Upper lobe of left lung (tissue), 6 donors: ENCODE results near the gene UXS1. TPM values are rescaled to one million over a fixed set of nuclear protein-coding genes. Genes with fewer than 3 reads are reported as not detected.
A peak's percentile ranks its signal among the peaks of the same experiment; 100 is the strongest.

Source experiments
- ATAC-seq, 2 donors: fragments of 200-7000 bp; cut with Tn5 transposase; one replicate each; pipeline ENCODE4 v1.9.1; 2022; ENCODE audit warnings: mild to moderate bottlenecking in 2 of 2, moderate library complexity in 2 of 2; ENCODE audit not compliant: low FRiP score in 2 of 2
- DNase-seq, 2 donors: peaks; one replicate each; pipeline ENCODE4 v3.0.0-alpha.2; 2019 to 2020
- H3K27ac ChIP-seq, 4 donors: fragments of 200-600 bp; sonication (generic); one replicate each; pipeline ENCODE4 v1.5.1; 2016 to 2019
- H3K27me3 ChIP-seq, 4 donors: fragments of 200-600 bp; sonication (generic); one replicate each; pipeline ENCODE4 v1.5.1; 2017 to 2019
- H3K36me3 ChIP-seq, 4 donors: fragments of 200-600 bp; sonication (generic); one replicate each; pipeline ENCODE4 v1.5.1; 2016 to 2019
- H3K4me1 ChIP-seq, 4 donors: fragments of 200-600 bp; sonication (generic); one replicate each; pipeline ENCODE4 v1.5.1; 2018 to 2019
- H3K4me3 ChIP-seq, 4 donors: fragments of 200-600 bp; sonication (generic); one replicate each; pipeline ENCODE4 v1.5.1; 2017 to 2019; ENCODE audit warnings: mild to moderate bottlenecking in 2 of 4, moderate library complexity in 1 of 4
- H3K9me3 ChIP-seq, 4 donors: fragments of 200-600 bp; sonication (generic); one replicate each; pipeline ENCODE4 v1.5.1; 2018 to 2019
- EP300 ChIP-seq, 4 donors: sonication (generic); formaldehyde crosslinking; IDR thresholded peaks; one replicate each; pipeline ENCODE4 v1.5.1; 2017; ENCODE audit warnings: antibody characterized with exemption in 4 of 4, control low read depth in 2 of 4
- POLR2A ChIP-seq, 4 donors: fragments of 450-650 bp; IDR thresholded peaks; one replicate each; pipeline ENCODE4 v1.5.1; 2016 to 2017; ENCODE audit warnings: antibody characterized with exemption in 4 of 4, mild to moderate bottlenecking in 2 of 4
- POLR2AphosphoS5 ChIP-seq, 2 donors: sonication (generic); formaldehyde crosslinking; IDR thresholded peaks; one replicate each; pipeline ENCODE4 v1.5.1; 2017; ENCODE audit warnings: antibody characterized with exemption in 2 of 2
- WGBS, 2 donors: methylation state at CpG; one replicate each; pipeline ENCODE4 v1.1.5; 2017 to 2018; 5-methylcytosine and 5-hydroxymethylcytosine counted together
- total RNA-seq, 6 donors: library from RNA; depleted of rRNA in 4 of 6; stranded (reverse); fragments of >200 nt in 4 of 6; gene quantifications; one replicate each; pipeline versions ENCODE4 v1.1.0 to v1.2.1, GENCODE V29; 2016 to 2021
- TF ChIP-seq, protein P1 (sequence below), 6 experiments: fragments of 450-650 bp in 4 of 6; fragments of 200-600 bp in 2 of 6; sonication (generic) in 2 of 6; IDR thresholded peaks; one replicate each; pipeline ENCODE4 v1.5.1; 2016 to 2019; ENCODE audit warnings: antibody characterized with exemption in 6 of 6
- donor health status: DM: no; HTN: no; CAD: no; lungs with moderate emphysema.
- donor health status: DM: no; HTN: yes; CAD: no; lungs with severe emphysema.

The UXS1 gene
- total RNA-seq, 6 donors from 2014 or later, result 53.1 to 183 (median 93.5) TPM

DNA sequence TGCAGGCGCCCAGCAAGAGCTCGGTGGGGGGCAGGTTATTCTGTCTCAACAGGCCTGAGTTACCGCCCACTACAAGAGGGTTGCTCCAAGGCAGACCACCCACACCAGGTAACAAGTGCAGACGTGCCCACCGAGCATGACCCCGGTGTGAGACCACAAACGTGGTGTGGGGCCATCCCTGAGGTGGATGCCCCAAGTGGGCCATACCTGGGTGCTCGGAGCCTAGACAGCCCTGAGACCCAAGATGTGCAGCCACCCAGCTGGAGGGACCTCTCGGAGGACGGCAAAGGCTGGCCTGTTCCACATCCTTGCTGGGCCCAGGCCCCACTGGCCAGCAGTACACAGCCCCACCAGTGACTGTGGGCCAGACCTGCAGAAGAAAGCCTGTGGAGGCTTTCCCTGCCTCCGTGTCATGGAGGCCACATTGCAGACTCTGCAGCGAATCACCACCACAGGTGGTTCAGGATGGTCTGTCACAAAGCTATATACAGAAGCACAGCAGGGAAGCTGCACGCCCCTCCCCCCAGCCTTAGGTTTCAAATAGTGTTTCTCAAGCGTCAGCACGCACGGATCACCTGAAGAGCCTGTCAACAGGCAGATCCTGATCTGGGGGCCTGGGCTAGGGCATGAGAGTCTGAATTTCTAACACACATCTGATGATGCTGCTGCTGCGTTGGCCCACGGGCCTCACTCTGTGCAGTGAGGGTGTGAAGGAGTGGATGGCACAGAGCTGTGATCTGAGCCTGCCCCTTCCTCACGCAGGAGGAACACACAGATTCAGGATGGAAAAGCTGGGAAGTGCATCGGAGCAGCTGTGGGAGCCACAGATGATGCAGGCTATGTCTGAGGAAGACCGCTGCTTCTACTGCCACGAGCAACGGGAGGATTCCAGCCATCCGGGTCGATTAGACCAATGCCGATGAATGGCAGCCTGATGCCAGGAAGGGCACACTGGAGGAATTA is 96.8 kb downstream of the UXS1 start:
- DNase-seq (peak in 1 of 2 donors; percentile 46), ATAC-seq (no peak)
- Histone ChIP-seq H3K36me3 (peaks cover 0 to 56% (median 44%) of the 10 kb centered on the region in 4 donors), H3K27ac (no peak overlapping the region), H3K4me1 (peaks cover 0 to 13% (median 6%) of the 10 kb centered on the region in 4 donors), H3K4me3 (no peak overlapping the region), H3K9me3 (no peaks in the 10 kb centered on the region), H3K27me3 (no peaks in the 10 kb centered on the region)
- TF ChIP-seq, protein P1, sequence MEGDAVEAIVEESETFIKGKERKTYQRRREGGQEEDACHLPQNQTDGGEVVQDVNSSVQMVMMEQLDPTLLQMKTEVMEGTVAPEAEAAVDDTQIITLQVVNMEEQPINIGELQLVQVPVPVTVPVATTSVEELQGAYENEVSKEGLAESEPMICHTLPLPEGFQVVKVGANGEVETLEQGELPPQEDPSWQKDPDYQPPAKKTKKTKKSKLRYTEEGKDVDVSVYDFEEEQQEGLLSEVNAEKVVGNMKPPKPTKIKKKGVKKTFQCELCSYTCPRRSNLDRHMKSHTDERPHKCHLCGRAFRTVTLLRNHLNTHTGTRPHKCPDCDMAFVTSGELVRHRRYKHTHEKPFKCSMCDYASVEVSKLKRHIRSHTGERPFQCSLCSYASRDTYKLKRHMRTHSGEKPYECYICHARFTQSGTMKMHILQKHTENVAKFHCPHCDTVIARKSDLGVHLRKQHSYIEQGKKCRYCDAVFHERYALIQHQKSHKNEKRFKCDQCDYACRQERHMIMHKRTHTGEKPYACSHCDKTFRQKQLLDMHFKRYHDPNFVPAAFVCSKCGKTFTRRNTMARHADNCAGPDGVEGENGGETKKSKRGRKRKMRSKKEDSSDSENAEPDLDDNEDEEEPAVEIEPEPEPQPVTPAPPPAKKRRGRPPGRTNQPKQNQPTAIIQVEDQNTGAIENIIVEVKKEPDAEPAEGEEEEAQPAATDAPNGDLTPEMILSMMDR (IDR thresholded peaks at IDR 0.05), result no peak
- TF ChIP-seq POLR2AphosphoS5 (IDR thresholded peaks at IDR 0.05) (no peak), POLR2A (IDR thresholded peaks at IDR 0.05) (no peak), EP300 (IDR thresholded peaks at IDR 0.05) (no peak)
- 93 to 95% methylated on average over 5 to 23 of the region's 26 CpGs for WGBS, 2 donors

DNA sequence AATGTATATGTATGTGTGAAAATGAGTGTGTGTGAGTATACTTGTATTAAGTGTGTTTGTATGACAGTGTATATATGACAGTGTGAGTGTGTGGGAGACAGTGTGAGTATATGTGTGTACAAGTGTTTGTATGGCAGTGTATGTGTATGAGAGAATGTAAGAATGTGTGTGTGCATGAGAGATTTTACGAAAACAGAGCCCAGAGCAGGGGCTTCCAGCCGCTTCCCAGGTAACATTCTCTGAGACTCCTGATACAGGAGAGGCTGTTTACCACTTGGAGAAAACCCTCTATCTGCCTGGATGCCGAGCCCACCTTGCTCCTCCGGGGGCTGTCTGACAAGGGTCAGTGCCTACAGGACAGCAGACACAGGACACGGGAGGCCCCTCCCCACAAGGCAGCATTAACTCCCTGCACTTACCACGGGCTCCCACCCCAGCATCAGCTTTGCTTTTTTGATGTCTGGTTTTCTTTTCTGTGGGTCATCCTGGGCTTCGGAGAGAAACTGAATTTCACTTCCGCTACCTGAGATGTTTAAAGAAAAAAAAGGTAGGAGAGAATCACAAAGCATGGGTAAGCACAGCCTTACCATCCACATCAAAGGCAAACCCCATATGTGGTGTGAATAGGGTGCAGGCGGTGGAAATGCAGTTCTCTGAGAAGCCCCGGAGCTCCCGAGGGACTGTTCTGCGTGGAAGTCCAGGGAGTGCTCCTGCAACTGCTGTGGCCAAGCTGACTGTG is 97.6 kb downstream of the UXS1 start:
- Histone ChIP-seq H3K9me3 (no peaks in the 10 kb centered on the region), H3K4me3 (peak overlapping the region in 1 of 4 donors; percentile 4), H3K4me1 (peaks cover 0 to 13% (median 6%) of the 10 kb centered on the region in 4 donors), H3K27me3 (no peaks in the 10 kb centered on the region), H3K27ac (peak overlapping the region in 2 of 4 donors; percentile 53 to 64), H3K36me3 (peaks cover 0 to 56% (median 44%) of the 10 kb centered on the region in 4 donors)
- WGBS, 2 donors, result 81 to 84% methylated on average over 12 of the region's 12 CpGs
- ATAC-seq, result no peak
- TF ChIP-seq POLR2A (IDR thresholded peaks at IDR 0.05), result no peak
- TF ChIP-seq, protein P1 (IDR thresholded peaks at IDR 0.05), result no peak
- TF ChIP-seq POLR2AphosphoS5 (IDR thresholded peaks at IDR 0.05), result no peak
- no peak for TF ChIP-seq EP300 (IDR thresholded peaks at IDR 0.05)
- DNase-seq, result no peak

DNA sequence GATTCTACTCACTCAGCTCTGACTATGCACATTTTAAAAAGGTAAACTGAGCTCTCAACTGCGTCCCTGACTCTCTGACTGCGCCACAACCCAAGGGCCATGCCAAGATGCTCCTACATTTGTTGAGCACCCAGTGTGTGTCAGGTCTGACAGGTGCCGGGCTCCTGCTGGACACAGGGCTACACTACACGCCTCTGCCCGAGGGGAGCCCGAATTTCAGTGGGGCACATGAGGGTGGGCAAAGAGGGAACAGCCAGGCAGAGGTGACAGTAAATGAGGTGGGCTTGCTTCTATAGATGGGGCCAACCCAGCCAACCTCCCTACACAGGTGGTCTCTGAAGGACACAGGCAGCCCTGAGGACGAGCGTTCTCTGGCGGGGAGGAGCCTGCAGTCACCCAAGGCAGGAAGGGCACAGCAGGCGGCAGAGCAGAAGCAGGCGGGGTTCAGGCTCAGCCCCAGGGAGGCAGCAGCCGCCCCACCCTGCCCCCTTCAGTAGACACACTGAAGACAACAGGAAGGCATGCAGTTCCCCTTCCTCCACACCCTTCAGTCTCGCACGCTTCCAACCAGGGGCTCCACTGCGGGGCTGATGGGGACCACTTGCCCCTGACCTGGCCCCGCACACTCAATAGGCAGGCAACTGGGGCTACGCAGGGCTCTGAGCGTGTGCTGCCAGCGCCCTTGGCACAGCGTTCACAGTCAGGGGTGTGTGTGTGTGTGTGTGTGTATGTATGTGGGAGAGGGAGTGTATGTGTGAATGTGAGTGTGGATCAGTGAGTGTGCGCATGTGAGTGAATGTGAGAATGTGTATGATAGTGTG is 98.4 kb downstream of the UXS1 start:
- peak; percentile 37 to 77 for DNase-seq
- TF ChIP-seq, protein P1 (IDR thresholded peaks at IDR 0.05), result no peak
- TF ChIP-seq POLR2A (IDR thresholded peaks at IDR 0.05), result peak in 1 of 4 donors; percentile 34
- WGBS, 2 donors, result 49 to 78% methylated on average over 10 to 21 of the region's 21 CpGs
- no peaks in the 10 kb centered on the region for H3K9me3 ChIP-seq
- no peaks in the 10 kb centered on the region for H3K27me3 ChIP-seq
- peak overlapping the region in 2 of 4 donors; percentile 53 to 64 for H3K27ac ChIP-seq
- peaks cover 0 to 50% (median 38%) of the 10 kb centered on the region in 4 donors for H3K36me3 ChIP-seq
- peak; percentile 46 to 66 for ATAC-seq
- H3K4me1 ChIP-seq, result peaks cover 0 to 13% (median 6%) of the 10 kb centered on the region in 4 donors
- H3K4me3 ChIP-seq, result peak overlapping the region in 1 of 4 donors; percentile 4

DNA sequence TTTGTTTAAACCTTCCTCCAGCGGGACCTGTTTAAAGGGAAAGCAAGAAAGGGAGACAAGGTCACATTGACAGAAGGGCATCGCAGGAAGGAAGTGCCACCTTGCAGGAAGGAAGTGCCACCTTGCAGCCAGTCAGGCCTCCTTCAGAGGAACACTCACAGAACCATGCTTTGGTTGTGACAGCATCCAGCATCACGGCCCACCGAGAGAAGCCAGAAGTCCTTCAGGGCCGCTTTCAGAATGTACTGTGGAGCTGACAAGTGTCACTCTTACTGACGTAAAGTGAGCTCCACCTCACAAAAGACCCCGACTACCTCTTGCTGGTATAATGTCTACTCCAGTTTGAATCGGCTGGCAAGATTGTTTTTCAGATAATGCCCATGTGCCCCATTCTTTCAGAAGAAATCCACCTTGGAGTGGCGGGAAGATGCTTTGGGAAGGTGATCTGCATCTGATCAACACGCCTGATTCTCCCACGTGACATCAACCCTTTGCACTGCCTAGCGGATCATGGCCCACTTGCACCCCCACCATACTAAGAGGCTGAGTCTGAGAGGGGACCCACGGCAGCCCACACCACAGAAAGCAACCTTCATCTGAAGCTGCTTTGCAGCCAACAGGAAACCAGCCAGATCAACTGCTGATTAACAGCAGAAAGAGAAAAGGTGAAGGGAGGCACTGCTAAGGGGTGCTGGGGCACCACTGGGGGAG is 99.8 kb downstream of the UXS1 start:
- peaks cover 0 to 36% (median 28%) of the 10 kb centered on the region in 4 donors for H3K36me3 ChIP-seq
- 68 to 80% methylated on average over 13 of the region's 13 CpGs for WGBS, 2 donors
- DNase-seq (no peak), ATAC-seq (no peak)
- no peak for TF ChIP-seq POLR2A (IDR thresholded peaks at IDR 0.05)
- TF ChIP-seq, protein P1 (IDR thresholded peaks at IDR 0.05), result no peak
- no peak for TF ChIP-seq POLR2AphosphoS5 (IDR thresholded peaks at IDR 0.05)
- no peak for TF ChIP-seq EP300 (IDR thresholded peaks at IDR 0.05)
- H3K27ac ChIP-seq, result no peak overlapping the region
- H3K9me3 ChIP-seq, result no peaks in the 10 kb centered on the region
- no peak overlapping the region for H3K4me3 ChIP-seq
- no peaks in the 10 kb centered on the region for H3K27me3 ChIP-seq
- peaks cover 0 to 13% (median 6%) of the 10 kb centered on the region in 4 donors for H3K4me1 ChIP-seq
